NCI-H2196 (cell line): Measurements from ENCODE around the gene FYN.
A peak's percentile ranks its signal among the peaks of the same experiment; 100 is the strongest.

ENCODE experiments used
- DNase-seq: peaks from one replicate; lab custom pipeline; 2025; ENCODE audit not compliant: unreplicated experiment; lab: John Stamatoyannopoulos, UW

FYN gene

DNA sequence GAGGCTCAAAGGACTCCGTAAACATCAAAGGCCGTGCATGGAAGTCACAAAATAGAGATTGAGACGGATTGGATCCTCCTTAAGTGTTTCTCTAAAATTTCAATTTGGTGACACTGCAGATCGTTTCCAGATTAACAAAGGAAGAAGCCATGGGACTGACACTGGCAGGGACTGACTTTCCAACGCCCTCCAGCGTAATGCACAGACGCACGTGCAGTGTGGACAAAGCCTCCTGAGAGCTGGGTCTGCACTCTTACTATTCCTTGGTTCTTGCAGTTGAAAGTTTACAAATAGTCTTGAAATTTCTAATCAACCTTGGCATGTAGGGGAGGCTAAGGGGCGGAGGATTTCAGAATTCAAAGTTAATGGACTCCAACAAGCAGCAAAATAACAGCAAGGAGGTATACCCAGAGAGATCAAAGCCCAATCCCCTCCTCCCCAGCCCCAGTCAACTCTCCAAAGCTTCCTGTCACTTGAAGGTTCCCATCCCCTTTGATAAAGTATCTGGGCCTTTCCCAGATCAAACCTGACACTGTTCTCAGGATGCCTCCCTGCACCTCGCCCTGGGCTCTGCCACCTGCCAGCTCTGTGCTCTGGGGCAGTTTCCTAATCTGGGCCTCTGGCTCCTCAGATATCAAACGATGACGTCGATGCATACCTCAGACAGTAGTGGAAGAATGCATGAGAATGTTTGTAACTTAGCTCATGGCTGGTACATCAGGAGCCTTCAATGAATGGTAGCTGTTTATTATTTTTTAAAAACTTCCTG lies 161.1 kb downstream of the FYN start:
- no peak for DNase-seq

DNA sequence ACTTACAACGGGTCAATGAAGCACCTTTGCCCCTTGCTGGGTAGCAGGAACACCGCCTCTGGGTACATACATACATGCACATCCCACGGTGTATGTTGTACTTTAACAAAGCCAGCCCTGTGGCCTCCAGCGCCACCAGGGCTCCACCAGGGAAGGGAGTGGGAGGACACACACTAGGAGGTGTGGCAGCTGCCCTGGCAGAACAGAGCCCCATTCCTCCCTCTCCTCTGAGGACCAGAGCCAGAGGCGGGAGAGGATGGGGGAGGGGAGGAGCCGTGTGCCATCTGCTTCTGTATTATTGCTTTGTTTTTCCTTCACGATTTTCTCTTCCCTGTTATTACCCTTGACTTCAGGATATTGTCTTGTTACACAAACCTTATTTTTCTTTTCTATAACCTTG lies 161.8 kb downstream of the FYN start:
- peak; percentile 14 for DNase-seq

DNA sequence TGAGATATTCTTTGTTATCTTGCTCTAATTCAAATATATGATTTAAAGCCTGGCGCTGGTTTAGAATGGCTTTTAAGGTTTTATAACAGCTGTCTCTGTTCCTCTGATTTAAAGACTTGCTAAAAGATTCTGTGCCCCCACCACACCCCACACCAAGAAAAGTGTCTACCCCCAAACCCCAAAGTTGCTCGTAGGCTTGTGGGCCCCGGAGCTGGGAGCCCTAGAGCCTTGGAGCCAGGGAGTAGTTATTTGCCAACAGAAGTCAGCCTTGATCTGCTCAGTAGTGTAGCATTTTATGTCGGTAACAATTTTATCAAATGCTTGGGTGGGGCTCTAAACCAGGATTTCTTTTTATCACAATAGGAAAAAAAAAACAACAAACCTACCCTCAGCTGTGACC lies 162.3 kb downstream of the FYN start:
- DNase-seq, result no peak

DNA sequence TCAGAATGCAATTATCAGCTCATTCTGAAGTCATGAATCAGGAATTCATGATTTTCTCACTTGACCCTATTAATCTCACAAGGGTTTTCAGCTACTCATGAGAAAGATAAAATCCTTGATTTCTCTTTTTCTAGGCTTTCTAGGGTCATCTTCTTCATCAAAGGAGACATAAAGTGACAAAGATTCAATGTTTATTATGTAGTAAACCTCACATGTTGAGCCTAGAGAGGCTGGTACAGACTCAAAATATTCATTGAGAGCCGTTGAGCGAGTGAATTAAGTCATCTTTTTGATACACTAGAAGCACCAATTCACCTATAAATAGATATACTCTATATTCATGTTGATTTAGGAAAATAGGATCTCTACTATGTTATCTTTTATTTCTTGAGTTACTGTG lies 162.8 kb downstream of the FYN start:
- DNase-seq, result no peak

DNA sequence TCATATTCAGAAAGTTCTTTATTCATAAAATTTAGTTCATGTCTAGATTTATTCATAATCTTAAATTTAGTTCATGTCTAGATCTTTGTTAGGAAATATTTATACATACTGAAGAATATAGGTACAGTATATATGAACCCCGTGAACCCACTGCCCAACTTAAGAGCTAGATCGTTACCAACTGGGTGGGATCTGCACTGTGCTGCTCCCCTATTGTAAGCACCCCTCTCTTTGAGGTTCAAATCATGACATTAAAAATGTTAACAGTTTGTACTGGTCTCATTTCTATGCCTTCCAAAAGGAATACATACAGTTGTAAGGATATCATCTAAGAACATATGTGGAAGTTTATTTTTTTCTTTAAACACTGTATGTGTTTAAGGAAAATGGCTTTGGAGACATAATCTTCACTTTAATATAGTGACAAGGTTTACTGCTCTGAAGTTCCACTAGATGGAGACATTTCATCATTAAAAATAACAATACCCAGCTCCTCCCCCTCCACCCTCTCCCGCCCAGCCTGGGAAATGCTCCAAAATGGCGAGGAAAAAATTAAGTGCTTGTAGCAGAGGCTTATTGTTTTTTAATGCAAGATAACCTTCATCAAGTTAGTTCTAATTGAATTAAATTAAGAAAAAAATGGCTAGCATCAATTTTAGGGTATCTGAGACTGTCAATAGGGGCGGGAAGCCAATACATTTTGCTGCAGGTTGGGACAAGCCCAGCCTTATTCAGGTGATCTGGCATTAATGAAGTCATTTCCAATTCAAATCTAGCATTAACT lies 163.4 kb downstream of the FYN start:
- DNase-seq, result peak; percentile 80

DNA sequence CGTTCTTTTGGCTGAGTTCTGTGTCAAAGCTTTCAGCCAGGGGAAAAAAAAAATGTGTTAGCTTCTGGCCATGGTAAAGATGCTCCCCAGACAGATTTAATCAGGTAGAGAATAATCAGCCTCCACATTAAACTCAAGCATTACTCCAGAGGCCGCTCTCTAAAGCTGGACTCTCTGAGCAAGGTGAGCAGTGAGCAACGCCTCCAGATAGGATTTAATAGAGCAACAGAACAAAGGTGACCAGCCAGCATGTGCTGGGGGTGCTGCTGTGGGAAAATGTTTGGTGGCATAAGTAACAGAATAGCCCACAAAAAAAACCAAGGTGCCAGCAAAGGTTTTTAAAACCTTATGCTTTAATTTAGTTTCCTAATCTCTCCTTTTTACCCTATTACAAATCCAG lies 164.1 kb downstream of the FYN start:
- DNase-seq, result no peak

DNA sequence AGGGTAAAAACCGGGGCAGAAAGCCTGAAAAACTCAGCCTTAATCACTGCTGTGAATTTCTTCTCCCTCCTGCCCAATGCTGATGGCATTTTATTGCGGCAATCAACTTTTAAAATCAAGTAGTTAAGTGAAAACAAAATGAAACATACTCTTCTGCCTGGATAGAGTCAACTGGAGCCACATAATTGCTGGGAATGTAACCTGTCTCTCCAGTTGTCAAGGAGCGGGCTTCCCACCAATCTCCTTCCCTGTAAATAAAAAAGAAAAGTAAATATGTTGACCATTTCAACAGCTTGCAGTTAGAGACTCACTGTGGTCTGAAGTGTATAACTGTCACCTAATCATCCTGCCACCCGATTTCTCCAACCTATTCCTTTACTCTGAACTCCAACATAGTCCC lies 165.5 kb downstream of the FYN start:
- no peak for DNase-seq

DNA sequence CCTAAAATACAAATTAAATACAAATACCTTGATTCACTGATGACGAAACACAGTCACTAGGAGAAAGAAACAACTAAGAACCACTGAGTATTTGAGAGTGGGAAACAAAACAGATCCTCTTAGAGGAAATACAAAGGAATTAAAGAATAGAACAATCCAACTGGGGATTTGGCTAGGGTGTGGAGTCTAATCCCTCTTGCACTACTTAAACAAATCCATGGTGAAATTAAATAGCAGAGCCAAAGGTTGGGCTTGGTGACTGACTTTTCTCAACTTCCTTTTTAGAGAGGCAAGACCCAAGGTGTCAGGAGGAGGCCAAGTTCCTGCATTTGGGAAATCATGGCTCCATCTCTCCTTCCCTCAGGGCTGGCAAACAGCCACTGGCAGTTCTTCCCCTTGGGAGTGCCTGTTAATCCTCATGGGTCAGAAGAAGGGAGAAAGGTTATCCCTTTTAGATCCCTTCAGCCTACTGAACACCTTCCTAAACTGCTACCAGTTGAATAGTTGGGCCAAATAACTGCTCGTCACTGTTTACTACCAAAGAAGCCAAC lies 166.3 kb downstream of the FYN start:
- DNase-seq, result no peak

DNA sequence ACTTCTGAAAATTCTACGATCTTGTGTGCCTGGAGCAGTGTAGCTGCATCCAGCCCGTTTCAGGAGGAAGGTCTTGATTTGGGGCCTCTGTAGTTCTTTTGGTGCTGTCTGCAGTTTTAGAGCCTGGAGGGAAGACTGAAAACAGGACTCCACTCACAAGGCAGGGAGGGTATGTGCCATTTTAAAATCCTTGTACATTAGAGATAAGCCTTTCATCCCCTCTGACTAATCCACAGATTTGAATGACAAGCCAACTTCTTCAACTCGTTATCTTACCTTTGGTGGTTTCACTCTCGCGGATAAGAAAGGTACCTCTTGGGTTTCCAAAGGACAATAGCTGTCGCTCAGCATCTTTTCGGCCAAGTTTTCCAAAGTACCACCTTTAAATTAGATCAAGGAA lies 169.5 kb downstream of the FYN start:
- no peak for DNase-seq

DNA sequence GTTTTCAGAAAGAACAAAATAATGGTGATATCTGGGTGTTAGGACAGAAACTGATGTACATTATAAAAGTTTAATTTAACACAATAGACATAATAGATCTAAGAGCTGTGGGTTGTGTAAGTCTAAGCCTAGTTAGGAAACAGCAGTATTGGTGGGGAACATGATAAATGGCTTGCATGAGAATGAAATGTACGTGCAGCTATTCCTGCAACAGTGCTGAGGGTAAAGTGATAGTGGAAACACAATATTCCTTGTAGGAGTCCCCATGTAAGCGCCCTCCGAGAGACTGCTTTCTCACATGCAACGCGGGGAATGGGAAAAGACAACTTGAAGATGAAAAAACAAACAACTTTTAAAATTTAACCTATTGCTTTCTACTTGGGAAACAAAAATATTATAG lies 171.0 kb downstream of the FYN start:
- DNase-seq, result no peak

DNA sequence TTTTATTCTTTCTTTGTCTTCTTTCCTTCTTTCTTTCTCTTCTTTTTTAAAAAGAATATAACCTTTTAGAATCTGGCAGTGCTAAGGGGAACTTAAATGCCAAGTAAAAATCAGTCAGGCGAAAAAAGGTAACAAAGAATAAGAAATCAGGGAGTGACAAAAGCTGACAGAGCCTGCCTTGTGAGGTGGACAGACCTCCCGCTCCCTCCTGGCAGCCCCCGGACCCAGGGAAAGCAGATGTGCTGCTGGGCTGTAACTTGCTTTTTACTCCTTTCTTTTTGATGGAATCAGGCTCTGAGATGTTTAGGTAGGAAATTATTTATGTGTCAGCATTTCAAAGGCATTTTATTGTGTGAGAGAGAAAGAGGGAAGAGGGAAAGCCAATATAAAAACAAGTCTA lies 172.1 kb downstream of the FYN start:
- DNase-seq, result no peak

DNA sequence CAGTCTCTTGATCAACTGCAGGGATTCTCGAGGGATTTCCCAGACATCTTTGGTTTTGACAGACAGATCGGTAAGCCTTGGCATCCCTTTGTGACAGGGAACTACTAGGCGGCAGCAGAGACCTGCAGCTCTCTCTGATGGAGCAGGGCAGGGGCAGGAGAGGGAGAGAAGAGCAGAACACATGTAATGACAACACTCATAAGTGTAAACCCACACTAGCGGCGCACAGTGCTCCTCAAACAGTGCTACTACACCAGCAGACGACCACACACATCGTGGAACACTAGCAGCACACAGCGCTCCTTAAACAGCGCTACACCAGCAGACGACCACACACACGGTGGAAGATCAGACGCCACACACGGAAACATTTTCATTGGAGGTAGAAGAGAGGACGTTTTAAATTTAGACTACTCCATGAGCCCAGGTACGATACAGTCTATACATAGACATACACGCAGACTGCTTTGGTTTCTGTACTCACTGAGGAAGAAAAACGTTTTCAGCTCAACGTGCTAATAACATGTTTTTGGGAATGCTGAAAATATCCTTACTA lies 173.0 kb downstream of the FYN start:
- no peak for DNase-seq

DNA sequence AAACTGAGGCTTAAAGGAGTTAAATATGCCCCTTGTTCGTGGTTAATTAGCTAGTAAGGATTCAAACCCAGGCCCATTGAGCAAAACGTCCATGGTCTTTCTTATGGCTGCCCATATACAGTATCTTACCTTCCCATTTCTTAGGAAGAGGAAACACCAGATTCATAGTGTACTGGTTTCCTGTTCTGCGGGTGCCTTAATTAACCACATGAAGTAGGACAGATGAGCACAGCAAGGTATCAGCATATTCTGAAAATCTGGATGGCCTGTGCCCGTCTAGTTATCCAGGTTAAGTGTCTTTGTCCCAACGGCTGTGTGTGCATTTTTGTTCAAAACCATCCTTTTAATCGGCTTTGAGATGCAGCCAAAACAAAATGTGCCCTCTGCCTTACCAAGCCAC lies 174.1 kb downstream of the FYN start:
- no peak for DNase-seq

DNA sequence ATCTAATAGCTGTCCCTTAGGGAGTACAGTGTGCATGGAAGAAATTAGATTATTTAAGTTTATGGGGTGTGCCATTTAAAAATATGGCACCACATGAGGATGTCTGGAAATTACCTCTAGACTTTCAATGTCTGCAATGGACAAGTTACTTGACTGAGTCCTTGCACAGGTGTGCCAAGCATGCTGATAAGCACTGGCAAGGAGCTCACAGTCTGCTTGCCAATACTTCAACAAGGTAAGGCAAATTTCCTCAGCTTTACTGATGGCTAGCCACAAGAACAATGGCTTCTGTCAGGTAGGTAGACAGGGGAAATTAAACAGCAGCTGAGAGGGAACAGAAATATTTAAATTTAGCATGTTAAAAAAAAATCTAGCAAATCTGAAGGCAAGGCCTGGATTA lies 176.4 kb downstream of the FYN start:
- no peak for DNase-seq

DNA sequence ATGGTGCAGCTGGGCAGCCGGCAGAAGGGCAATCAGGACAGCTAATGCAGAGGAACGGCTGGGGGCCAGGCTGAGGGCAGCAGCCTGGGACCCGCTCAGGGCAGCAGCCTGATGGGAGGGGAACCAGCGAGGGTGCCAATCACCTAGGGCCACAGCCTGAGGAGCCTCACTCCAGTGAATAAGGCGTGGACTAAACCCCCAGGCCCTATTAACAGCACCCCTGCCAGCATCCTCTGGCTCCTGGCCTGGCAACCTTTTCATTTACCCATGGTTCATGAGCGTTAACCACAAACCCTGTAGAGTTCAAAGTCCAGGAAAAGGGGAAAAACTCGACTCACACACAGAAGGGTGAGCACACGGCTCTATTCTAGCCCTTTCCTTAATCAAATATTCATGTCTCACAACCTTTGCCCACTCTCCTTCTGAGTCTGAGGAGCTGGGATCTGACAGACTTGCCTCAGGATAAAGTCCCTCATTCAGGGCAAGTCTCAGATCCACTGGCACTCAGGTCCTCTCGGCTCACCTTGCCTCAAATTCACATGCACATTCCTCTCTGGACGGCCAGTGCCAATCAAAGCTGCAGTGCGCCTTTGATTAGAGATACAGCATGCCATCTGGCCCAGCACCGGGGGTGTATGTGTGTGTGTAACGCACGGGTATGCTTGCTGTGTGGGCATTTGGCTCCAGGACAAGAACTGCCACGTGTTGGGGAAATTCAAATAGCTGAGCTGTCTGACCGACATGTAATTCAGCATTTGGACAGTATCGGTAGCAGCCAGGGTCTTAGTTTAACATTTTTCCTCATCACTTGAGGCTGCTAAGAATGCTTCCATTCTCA lies 180.7 kb downstream of the FYN start:
- no peak for DNase-seq

DNA sequence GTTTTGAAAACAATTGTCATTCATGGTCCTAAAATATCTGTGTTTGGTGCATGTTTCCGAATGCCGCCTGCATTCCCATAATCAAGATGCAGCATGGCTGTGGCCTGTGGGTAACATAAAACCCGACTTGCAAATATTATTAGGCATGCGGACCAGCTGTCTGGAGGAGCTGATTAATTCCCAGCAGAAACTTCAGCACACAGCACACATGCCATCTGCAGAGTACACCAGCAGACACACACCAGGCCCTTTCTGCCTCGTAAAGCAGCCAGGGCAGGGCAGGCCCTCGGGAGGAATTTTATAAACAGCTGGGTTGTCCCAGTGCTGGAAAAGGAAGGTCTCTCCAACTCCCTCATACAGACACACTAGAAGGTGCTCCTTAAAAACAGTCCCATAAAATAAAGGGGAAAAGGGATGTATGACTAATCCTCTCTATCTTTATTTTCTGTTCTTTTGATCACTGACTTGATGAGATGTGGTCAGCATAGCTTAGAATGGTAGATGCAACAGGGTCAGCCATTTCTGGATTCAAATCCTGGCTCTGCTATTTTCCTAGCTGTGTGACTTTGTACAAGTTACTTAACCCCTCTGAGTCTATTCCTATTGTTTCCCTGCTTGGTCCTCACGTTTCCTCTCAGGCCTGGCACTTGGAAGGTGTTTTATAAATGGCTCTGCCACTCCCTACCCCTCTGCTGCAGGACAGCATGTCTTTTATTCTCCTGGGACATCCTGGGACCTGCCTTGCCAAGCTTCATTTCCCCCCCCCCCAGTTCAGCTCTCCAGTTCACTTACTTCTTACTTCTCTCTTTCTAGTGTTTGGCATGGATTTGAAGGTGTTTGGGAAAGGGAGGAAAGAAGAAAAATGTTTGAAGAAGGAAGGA lies 181.7 kb downstream of the FYN start:
- no peak for DNase-seq

DNA sequence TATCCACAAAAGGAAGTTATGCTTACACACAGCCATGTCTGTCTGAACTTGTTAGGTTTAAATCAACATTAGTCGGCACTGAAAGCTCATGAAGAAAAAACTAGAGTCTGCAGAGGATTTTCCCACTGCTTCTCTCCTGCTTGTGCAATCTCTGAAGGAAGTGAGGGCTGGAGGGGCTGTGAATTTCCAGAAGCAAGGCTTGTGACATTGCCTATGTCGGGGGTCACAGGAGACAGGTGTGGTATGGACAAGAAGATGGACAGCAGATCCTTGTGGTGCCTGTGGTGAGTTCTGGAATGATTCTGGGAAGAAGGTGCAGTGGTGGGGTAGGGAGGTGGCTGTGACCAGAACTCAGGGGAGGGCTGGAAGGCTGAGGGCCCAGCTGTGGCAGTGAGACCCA lies 183.3 kb downstream of the FYN start:
- DNase-seq, result no peak

DNA sequence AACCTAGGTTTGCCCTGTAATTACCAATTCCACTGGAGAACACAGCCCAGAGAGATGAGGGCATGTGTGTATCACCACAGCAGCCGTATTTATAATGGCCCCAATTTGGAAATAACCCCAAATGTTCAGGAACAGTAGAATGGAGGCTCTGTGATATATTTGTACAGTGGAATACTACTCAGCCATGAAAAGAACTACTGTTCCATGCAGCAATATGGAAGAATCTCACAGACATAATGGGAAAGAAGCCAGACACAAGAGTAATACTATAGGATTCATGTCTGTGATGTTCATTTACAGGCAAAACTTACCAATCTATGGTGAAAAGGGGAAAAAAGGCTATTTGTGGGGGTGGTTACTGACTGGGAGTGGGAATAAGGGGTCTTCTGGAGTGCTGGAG lies 183.8 kb downstream of the FYN start:
- DNase-seq, result no peak

DNA sequence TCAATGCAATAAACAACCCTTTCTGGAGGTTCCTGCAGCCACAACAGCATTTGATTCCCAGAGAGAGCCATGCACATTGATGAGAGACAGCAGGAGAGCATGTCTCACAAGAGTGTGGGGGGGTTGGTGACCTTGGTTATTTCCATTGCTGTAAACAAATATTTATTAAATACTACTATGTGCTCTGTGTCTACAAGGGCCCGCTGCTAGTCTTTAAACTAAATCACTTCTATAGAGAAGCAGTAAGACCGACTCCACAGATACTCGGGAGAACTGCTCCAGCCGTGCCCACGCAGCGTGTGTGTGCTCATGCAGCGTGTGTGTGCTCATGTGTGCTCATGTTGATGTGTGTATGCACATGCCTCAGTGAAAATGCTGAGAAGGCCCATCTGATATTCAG lies 184.9 kb downstream of the FYN start:
- no peak for DNase-seq

DNA sequence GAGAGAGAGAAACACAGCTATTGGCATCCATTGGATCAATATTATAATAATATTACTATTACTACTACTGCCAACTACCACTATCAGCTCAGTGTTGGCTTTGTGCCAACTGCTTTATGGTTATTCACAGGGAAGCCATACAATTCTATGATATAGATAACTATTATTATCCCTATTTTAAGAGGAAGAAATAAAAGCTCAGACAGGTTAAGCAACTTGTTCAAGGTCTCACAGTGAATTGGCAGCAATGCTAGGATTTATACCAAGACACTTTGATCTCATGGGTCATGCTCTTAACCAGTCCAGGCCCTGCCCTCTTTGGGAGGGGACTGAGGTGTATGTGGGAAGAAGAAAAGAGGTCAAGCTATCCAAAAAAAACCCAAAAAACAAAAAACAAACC lies 185.6 kb downstream of the FYN start:
- DNase-seq, result no peak
